ENCODE measurements around the gene SHKBP1.

Gene SHKBP1

DNA sequence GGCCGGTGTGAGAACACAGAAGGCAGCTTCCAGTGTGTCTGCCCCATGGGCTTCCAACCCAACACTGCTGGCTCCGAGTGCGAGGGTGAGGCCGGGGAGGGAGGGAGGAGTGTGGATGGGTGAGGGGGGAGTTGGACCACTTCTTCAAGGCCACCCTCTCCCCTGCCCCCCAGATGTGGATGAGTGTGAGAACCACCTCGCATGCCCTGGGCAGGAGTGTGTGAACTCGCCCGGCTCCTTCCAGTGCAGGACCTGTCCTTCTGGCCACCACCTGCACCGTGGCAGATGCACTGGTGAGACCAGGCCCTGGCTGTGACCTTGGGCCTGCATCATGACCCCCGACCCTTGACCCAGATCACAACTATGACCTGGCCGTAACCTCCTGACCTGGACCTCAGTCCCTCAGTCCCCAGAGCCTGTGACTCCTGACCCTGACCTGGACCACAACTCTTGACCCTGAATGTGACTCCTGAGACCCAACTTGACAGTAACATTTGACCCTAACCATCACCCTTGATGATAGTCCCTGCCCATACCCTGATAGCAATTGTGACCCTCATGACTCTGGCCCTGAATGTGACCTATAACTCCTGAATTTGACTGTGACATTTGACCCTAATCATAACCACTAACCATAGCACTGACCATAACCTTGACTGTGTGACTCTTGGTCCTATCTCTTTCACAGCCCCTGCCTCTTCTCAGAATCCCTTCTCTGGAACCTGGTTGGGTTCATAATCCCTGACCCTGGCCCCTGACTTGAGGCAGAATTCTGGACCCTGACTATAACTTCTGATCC lies 35.4 kb downstream of the SHKBP1 start:
- no peak for DNase-seq (ENCODE audit: extremely low spot score)
- TF ChIP-seq, protein P1, sequence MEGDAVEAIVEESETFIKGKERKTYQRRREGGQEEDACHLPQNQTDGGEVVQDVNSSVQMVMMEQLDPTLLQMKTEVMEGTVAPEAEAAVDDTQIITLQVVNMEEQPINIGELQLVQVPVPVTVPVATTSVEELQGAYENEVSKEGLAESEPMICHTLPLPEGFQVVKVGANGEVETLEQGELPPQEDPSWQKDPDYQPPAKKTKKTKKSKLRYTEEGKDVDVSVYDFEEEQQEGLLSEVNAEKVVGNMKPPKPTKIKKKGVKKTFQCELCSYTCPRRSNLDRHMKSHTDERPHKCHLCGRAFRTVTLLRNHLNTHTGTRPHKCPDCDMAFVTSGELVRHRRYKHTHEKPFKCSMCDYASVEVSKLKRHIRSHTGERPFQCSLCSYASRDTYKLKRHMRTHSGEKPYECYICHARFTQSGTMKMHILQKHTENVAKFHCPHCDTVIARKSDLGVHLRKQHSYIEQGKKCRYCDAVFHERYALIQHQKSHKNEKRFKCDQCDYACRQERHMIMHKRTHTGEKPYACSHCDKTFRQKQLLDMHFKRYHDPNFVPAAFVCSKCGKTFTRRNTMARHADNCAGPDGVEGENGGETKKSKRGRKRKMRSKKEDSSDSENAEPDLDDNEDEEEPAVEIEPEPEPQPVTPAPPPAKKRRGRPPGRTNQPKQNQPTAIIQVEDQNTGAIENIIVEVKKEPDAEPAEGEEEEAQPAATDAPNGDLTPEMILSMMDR (IDR thresholded peaks at IDR 0.05; ENCODE audit: control extremely low read depth, extremely low read depth, low read depth, missing control alignments), result no peak
- CTCF ChIA-PET, result no interaction called here
- POLR2A ChIA-PET, result no interaction called here

DNA sequence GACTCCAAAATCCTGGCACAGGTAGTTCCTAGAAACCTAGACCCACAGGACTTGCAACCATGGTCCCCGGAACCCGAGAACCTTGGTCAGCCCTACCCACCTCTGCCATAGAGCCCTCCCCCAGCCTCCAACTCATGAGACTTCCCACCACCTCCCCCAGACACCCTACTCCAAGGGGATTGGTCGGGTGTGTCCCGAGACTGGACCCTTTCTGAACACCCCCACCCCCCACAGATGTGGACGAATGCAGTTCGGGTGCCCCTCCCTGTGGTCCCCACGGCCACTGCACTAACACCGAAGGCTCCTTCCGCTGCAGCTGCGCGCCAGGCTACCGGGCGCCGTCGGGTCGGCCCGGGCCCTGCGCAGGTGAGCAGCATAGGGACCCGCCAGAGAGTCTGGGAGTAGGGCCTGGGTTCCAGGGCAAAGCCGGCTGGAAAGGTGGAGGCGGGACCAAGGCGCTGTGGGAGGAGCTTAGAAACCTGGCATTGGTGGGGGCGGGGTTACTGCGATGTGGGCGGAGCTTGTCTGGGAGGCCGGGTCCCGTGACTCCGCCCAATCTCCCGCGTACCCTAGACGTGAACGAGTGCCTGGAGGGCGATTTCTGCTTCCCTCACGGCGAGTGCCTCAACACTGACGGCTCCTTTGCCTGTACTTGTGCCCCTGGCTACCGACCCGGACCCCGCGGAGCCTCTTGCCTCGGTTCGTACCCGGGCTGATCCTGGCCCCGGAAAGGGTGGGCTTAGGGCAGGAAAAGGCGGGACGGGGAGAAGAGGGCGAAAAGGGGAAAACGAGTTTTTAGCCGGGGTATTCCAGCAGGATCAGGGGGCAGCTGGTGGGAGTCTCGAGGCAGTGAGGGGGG lies 36.4 kb downstream of the SHKBP1 start:
- CTCF ChIA-PET, result interaction anchor here (0.9 to 4.8 kb wide), 6 partner anchors 10 to 149 kb away, joined by 3 to 47 read pairs (median 6); no protein-coding TSS in a partner anchor
- DNase-seq (ENCODE audit: extremely low spot score), result peak; percentile 85
- POLR2A ChIA-PET, result interaction anchor here (0.5 kb wide), 1 partner anchor 1631 kb away, joined by 3 read pairs; no protein-coding TSS in a partner anchor
- TF ChIP-seq, protein P1 (IDR thresholded peaks at IDR 0.05; ENCODE audit: control extremely low read depth, extremely low read depth, low read depth, missing control alignments), result no peak

DNA sequence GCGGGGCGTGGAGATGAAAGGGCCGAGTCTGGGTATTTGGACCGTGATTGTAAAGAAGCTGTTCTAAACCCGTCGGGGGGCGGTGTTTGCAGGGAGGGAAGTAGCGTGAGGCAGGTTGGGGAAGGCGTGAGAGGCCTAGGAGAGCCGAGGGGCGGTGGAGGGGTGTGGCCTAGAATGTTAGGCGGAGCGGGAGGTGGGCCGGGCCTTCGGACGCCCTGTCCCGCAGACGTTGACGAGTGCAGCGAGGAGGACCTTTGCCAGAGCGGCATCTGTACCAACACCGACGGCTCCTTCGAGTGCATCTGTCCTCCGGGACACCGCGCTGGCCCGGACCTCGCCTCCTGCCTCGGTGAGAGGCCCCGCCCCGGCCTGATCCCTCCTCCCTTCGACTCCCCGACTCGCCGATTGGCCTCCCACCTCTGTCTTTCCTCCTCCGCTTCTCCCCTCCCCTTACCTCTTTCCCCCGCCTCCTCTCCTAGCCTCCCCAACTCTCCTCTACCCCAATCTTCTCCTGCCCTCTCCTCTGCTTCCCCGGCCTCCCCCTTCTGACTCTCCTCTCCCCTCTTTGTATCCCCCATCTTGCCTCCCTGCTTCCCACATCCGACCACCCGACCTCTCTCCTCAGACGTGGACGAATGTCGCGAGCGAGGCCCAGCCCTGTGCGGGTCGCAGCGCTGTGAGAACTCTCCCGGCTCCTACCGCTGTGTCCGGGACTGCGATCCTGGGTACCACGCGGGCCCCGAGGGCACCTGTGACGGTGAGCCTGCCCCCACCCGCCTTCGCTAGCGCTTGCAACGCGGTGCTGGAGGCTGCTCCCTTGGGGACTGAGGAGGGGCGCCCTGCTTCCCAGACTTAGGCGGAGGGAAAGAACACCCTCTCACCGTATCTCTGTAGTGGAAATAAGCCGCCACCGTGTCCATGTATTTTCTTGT lies 37.3 kb downstream of the SHKBP1 start:
- DNase-seq (ENCODE audit: extremely low spot score), result peak; percentile 91
- TF ChIP-seq, protein P1 (IDR thresholded peaks at IDR 0.05; ENCODE audit: control extremely low read depth, extremely low read depth, low read depth, missing control alignments), result no peak
- ChIA-PET POLR2A (interaction anchor here (0.5 kb wide), 1 partner anchor 1630 kb away, joined by 3 read pairs; no protein-coding TSS in a partner anchor), CTCF (interaction anchor here (0.9 to 4.8 kb wide), 6 partner anchors 9 to 150 kb away, joined by 3 to 47 read pairs (median 6); no protein-coding TSS in a partner anchor)

DNA sequence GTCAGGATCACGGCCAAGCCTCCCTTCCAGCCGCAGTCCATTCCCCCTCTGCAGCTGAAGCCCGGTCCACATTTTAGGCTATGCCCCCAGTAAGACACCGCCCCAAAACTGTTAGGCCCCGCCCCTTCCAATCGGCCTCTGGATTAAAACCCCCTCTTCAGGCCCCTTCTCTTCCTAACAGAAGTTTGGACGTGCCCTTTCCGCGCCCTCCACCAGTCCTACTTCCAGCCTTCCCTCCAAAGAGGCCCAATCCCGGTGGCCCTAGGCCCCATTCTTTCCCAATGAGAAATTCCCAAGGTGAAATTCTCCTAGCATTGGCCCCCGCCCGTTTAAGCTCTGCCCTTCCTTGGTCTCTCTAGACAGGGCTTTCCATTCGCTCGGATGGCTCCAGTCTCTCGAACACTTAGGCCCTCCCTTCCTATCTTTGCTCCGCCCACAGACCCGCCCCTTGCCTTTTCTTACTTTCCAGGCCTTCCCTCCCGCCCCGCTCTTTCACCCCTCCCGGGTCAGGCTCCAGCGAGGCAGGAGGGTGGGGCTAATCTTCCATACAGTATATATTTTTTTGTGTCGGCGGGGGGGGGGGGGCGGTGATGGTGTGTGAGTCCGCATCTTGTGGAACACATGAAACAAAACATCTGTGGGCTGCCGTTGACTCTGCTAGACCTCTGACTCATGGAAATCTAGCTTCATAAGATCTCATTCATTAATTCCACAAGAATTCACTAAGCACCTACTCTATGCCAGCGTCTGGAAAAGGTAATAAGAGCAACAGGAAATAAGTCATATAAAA lies 38.1 kb downstream of the SHKBP1 start:
- CTCF ChIA-PET, result interaction anchor here (2.5 to 4.8 kb wide), 2 partner anchors 16 to 20 kb away, joined by 8 to 47 read pairs; no protein-coding TSS in a partner anchor
- TF ChIP-seq, protein P1 (IDR thresholded peaks at IDR 0.05; ENCODE audit: control extremely low read depth, extremely low read depth, low read depth, missing control alignments), result no peak
- POLR2A ChIA-PET, result no interaction called here
- DNase-seq (ENCODE audit: extremely low spot score), result peak; percentile 79

DNA sequence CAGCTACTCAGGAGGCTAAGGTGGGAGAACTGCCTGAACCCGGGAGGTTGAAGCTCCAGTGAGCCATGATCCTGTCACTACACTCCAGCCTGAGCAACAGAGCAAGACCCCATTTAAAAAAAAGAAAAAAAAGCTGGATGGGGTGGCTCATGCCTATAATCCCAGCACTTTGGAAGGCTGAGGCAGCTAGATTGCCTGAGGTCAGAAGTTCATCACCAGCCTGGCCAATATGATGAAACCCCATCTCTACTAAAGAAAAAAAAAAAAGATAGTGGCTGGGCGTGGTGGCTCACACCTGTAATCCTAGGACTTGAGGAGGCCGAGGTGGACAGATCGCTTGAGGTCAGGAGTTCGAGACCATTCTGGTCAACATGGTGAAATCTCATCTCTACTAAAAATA lies 39.5 kb downstream of the SHKBP1 start:
- no peak for DNase-seq (ENCODE audit: extremely low spot score)
- ChIA-PET POLR2A (no interaction called here), CTCF (interaction anchor here (1.0 to 4.8 kb wide), 4 partner anchors 11 to 19 kb away, joined by 4 to 47 read pairs (median 5); no protein-coding TSS in a partner anchor)
- TF ChIP-seq, protein P1 (IDR thresholded peaks at IDR 0.05; ENCODE audit: control extremely low read depth, extremely low read depth, low read depth, missing control alignments), result no peak

Data from GM10248 (cell line).